Measurements from ENCODE around the gene FAM53C.
"Not testable (repeated sequence)": the region's sequence is repeated elsewhere in the genome, so short reads cannot be mapped to it uniquely, and the experiment has no call there.

Gene FAM53C

GRCh38 chr5:138351056-138351455, 13.0 kb downstream of the FAM53C start:
- DNase-seq (ENCODE audit: low read depth in 3 of 3): no peak

- DNase-seq (ENCODE audit: low read depth in 3 of 3): no peak
These were observed 13.5 kb downstream of the FAM53C start for GRCh38 chr5:138351517-138351916.

GRCh38 chr5:138352071-138352721, 14.1 kb downstream of the FAM53C start, which contains the start of gene KDM3B:
Gene KDM3B, plus strand, starts transcription at chr5:138352685. Its CDS starts 111 bp downstream, at chr5:138352796.
- peak; percentile 74 to 91 (median 87) for DNase-seq (ENCODE audit: low read depth in 3 of 3)

GRCh38 chr5:138352722-138353559, 14.9 kb downstream of the FAM53C start:
- peak; percentile 24 to 61 (median 29) for DNase-seq (ENCODE audit: low read depth in 3 of 3)

GRCh38 chr5:138353560-138354080, 15.6 kb downstream of the FAM53C start:
- DNase-seq (ENCODE audit: low read depth in 3 of 3): peak in 1 of 3 donors; percentile 14

GRCh38 chr5:138354387-138354786, 16.3 kb downstream of the FAM53C start:
- no peak for DNase-seq (ENCODE audit: low read depth in 3 of 3)

GRCh38 chr5:138354926-138355378, 16.9 kb downstream of the FAM53C start:
- DNase-seq (ENCODE audit: low read depth in 3 of 3): peak; percentile 21 to 52 (median 45)

GRCh38 chr5:138359621-138360020, 21.6 kb downstream of the FAM53C start:
- DNase-seq (ENCODE audit: low read depth in 3 of 3): no peak

GRCh38 chr5:138360941-138361452, 22.9 kb downstream of the FAM53C start:
- no peak for DNase-seq (ENCODE audit: low read depth in 3 of 3)

GRCh38 chr5:138364576-138364975, 26.5 kb downstream of the FAM53C start:
- DNase-seq (ENCODE audit: low read depth in 3 of 3): no peak

GRCh38 chr5:138366632-138367382, 28.7 kb downstream of the FAM53C start:
- DNase-seq (ENCODE audit: low read depth in 3 of 3): no peak

- no peak for DNase-seq (ENCODE audit: low read depth in 3 of 3)
These were observed 31.2 kb downstream of the FAM53C start for GRCh38 chr5:138369261-138369660.

- DNase-seq (ENCODE audit: low read depth in 3 of 3): no peak
These were observed 31.6 kb downstream of the FAM53C start for GRCh38 chr5:138369706-138370105.

GRCh38 chr5:138370537-138370936, 32.5 kb downstream of the FAM53C start:
- no peak for DNase-seq (ENCODE audit: low read depth in 3 of 3)

GRCh38 chr5:138371454-138371853, 33.4 kb downstream of the FAM53C start:
- DNase-seq (ENCODE audit: low read depth in 3 of 3): no peak

- DNase-seq (ENCODE audit: low read depth in 3 of 3): no peak
These were observed 34.2 kb downstream of the FAM53C start for GRCh38 chr5:138372225-138372624.

- no peak for DNase-seq (ENCODE audit: low read depth in 3 of 3)
These were observed 34.6 kb downstream of the FAM53C start for GRCh38 chr5:138372653-138373052.

GRCh38 chr5:138382347-138382746, 44.3 kb downstream of the FAM53C start:
- DNase-seq (ENCODE audit: low read depth in 3 of 3): no peak

- DNase-seq (ENCODE audit: low read depth in 3 of 3): no peak
These were observed 47.6 kb downstream of the FAM53C start for GRCh38 chr5:138385660-138386059.

GRCh38 chr5:138386290-138386689, 48.2 kb downstream of the FAM53C start:
- no peak for DNase-seq (ENCODE audit: low read depth in 3 of 3)

- no peak for DNase-seq (ENCODE audit: low read depth in 3 of 3)
These were observed 51.3 kb downstream of the FAM53C start for GRCh38 chr5:138389332-138389731.

GRCh38 chr5:138389911-138390310, 51.8 kb downstream of the FAM53C start:
- DNase-seq (ENCODE audit: low read depth in 3 of 3): not testable (repeated sequence)
